PFSK-1 (cell line): Measurements from ENCODE around the gene SDC4.

Source experiments
- POLR2AphosphoS5 ChIP-seq: IDR thresholded peaks from 2 replicates; pipeline ENCODE4 v1.6.1; 2012; ENCODE audit warnings: low read depth, mild to moderate bottlenecking, control low read depth, low read length, moderate library complexity
- REST ChIP-seq, 2 experiments: IDR thresholded peaks; 2 replicates each; pipeline versions ENCODE4 v1.6.1 to v1.8.0; 2011 to 2012; ENCODE audit warnings: low read depth in 2 of 2, low read length in 2 of 2, control low read depth in 1 of 2, inconsistent platforms in 1 of 2, mild to moderate bottlenecking in 1 of 2, moderate library complexity in 1 of 2; ENCODE audit not compliant: insufficient read depth in 1 of 2

GRCh38 chr20:45322952-45323383, 25.3 kb downstream of the SDC4 start:
- TF ChIP-seq POLR2AphosphoS5 (no peak), REST (IDR thresholded peaks at IDR 0.05; ENCODE audit: insufficient read depth in 1 of 2, low read depth in 2 of 2, low read length in 2 of 2) (no peak)
